Small intestine (tissue), 7 donors: Measurements from ENCODE around the gene NIP7. TPM values are rescaled to one million over a fixed set of nuclear protein-coding genes. Genes with fewer than 3 reads are reported as not detected.

Source experiments
- DNase-seq, 2 donors: peaks; one replicate each; pipeline versions ENCODE4 v3.0.0 to v3.0.0-alpha.2; 2013
- FAIRE-seq: peaks from 2 replicates; lab custom pipeline; 2012; peaks lifted over from hg19 to GRCh38; lab: Jason Lieb, UNC
- H3K27ac ChIP-seq, 3 donors: one replicate each; pipeline ENCODE4 v1.5.1; 2013; ENCODE audit warnings: low read length in 2 of 3, mild to moderate bottlenecking in 2 of 3, control low read depth in 1 of 3, inconsistent platforms in 1 of 3, low read depth in 1 of 3, moderate library complexity in 1 of 3
- H3K27me3 ChIP-seq, 3 donors: one replicate each; pipeline ENCODE4 v1.6.1; 2013; ENCODE audit warnings: low read length in 3 of 3, inconsistent platforms in 1 of 3; ENCODE audit not compliant: control insufficient read depth in 3 of 3, insufficient read depth in 3 of 3
- H3K36me3 ChIP-seq, 3 donors: one replicate each; pipeline ENCODE4 v1.6.1; 2013; ENCODE audit warnings: low read length in 3 of 3, inconsistent platforms in 1 of 3, low read depth in 1 of 3, mild to moderate bottlenecking in 1 of 3, moderate library complexity in 1 of 3; ENCODE audit not compliant: control insufficient read depth in 3 of 3, insufficient read depth in 2 of 3
- H3K4me1 ChIP-seq, 3 donors: one replicate each; pipeline ENCODE4 v1.6.1; 2013; ENCODE audit warnings: low read length in 2 of 3, inconsistent platforms in 1 of 3, low read depth in 1 of 3, mild to moderate bottlenecking in 1 of 3, moderate library complexity in 1 of 3; ENCODE audit not compliant: control insufficient read depth in 3 of 3, insufficient read depth in 2 of 3
- H3K4me3 ChIP-seq, 3 donors: one replicate each; pipeline ENCODE4 v1.5.1; 2013; ENCODE audit warnings: low read length in 3 of 3, control low read depth in 1 of 3, inconsistent platforms in 1 of 3, low read depth in 1 of 3, mild to moderate bottlenecking in 1 of 3, moderate library complexity in 1 of 3
- H3K9me3 ChIP-seq, 2 donors: one replicate each; pipeline ENCODE4 v1.6.1; 2013; ENCODE audit warnings: low read depth in 1 of 2, low read length in 1 of 2; ENCODE audit not compliant: control insufficient read depth in 2 of 2, insufficient read depth in 1 of 2
- WGBS, 3 donors: extraction: QIAGEN DNeasy Blood & Tissue Kit; methylation state at CpG; one replicate each; pipeline ENCODE4 v1.1.7; 2013; 5-methylcytosine and 5-hydroxymethylcytosine counted together
- polyA plus RNA-seq, 4 donors: library from polyadenylated mRNA; stranded (reverse) in 3 of 4; unstranded in 1 of 4; fragments of 200-250 nt in 3 of 4; fragments of 120-200 nt in 1 of 4; gene quantifications; one replicate each; pipeline versions ENCODE4 v1.2.1 to v1.2.3, GENCODE V29; 2013
- donor health status: healthy with polysubstance abuse.
- donor health status: control.
- donor health status: control.
- donor health status: Bipolar disorder and iron deficiency.
- donor health status: healthy.

The NIP7 gene
- polyA plus RNA-seq, 4 donors: 15.1 to 23.4 (median 15.8) TPM

GRCh38 chr16:69301861-69302260 is 37.7 kb upstream of the NIP7 start:
- DNase-seq (no peak), FAIRE-seq (no peak)
- 88 to 96% (median 94%) methylated on average over 4 of the region's 4 CpGs for WGBS, 3 donors
- peaks cover 8 to 12% (median 10%) of the 10 kb centered on the region in 3 donors for H3K36me3 ChIP-seq
- H3K9me3 ChIP-seq: no peaks in the 10 kb centered on the region
- no peaks in the 10 kb centered on the region for H3K4me1 ChIP-seq
- H3K27me3 ChIP-seq: no peaks in the 10 kb centered on the region
- no peak overlapping the region for H3K4me3 ChIP-seq
- no peak overlapping the region for H3K27ac ChIP-seq

GRCh38 chr16:69302301-69302700 is 37.3 kb upstream of the NIP7 start:
- 95 to 96% (median 96%) methylated on average over 4 of the region's 4 CpGs for WGBS, 3 donors
- Histone ChIP-seq H3K27ac (no peak overlapping the region), H3K27me3 (no peaks in the 10 kb centered on the region), H3K9me3 (no peaks in the 10 kb centered on the region), H3K4me1 (no peaks in the 10 kb centered on the region), H3K4me3 (no peak overlapping the region), H3K36me3 (peaks cover 8 to 12% (median 10%) of the 10 kb centered on the region in 3 donors)
- DNase-seq (no peak), FAIRE-seq (no peak)

- peaks cover 3 to 7% (median 4%) of the 10 kb centered on the region in 3 donors for H3K36me3 ChIP-seq
- no peaks in the 10 kb centered on the region for H3K4me1 ChIP-seq
- H3K9me3 ChIP-seq: no peaks in the 10 kb centered on the region
- no peak overlapping the region for H3K4me3 ChIP-seq
- DNase-seq (no peak), FAIRE-seq (no peak)
- H3K27ac ChIP-seq: no peak overlapping the region
- no peaks in the 10 kb centered on the region for H3K27me3 ChIP-seq
- 73 to 89% (median 88%) methylated on average over 1 of the region's 1 CpG for WGBS, 3 donors
These were observed 33.5 kb upstream of the NIP7 start for GRCh38 chr16:69306031-69306430.

GRCh38 chr16:69307091-69307490 is 32.5 kb upstream of the NIP7 start:
- 75 to 80% (median 76%) methylated on average over 1 of the region's 1 CpG for WGBS, 3 donors
- no peak for FAIRE-seq

GRCh38 chr16:69307856-69308255 is 31.7 kb upstream of the NIP7 start:
- FAIRE-seq (no peak), DNase-seq (no peak)
- peaks cover 0 to 4% (median 3%) of the 10 kb centered on the region in 3 donors for H3K4me1 ChIP-seq
- no peak overlapping the region for H3K27ac ChIP-seq
- no peaks in the 10 kb centered on the region for H3K9me3 ChIP-seq
- no peaks in the 10 kb centered on the region for H3K27me3 ChIP-seq
- WGBS, 3 donors: 90 to 98% (median 91%) methylated on average over 2 of the region's 2 CpGs
- no peak overlapping the region for H3K4me3 ChIP-seq
- peaks cover 0 to 2% (median under 1%) of the 10 kb centered on the region in 3 donors for H3K36me3 ChIP-seq

More at GRCh38 chr16:69307091-69307490, 32.5 kb upstream of the NIP7 start:
- peaks cover 0 to 2% (median 0%) of the 10 kb centered on the region in 3 donors for H3K36me3 ChIP-seq
- no peaks in the 10 kb centered on the region for H3K27me3 ChIP-seq
- DNase-seq: no peak
- H3K4me1 ChIP-seq: peaks cover 0 to under 1% (median under 1%) of the 10 kb centered on the region in 3 donors
- no peaks in the 10 kb centered on the region for H3K9me3 ChIP-seq
- H3K27ac ChIP-seq: no peak overlapping the region
- H3K4me3 ChIP-seq: no peak overlapping the region

GRCh38 chr16:69309316-69309715 is 30.3 kb upstream of the NIP7 start:
- H3K36me3 ChIP-seq: peaks cover 0 to 13% (median 2%) of the 10 kb centered on the region in 3 donors
- 85 to 94% (median 92%) methylated on average over 12 of the region's 12 CpGs for WGBS, 3 donors
- DNase-seq (no peak), FAIRE-seq (no peak)
- no peak overlapping the region for H3K4me3 ChIP-seq
- no peaks in the 10 kb centered on the region for H3K27me3 ChIP-seq
- no peaks in the 10 kb centered on the region for H3K9me3 ChIP-seq
- H3K4me1 ChIP-seq: peaks cover 0 to 4% (median 3%) of the 10 kb centered on the region in 3 donors
- no peak overlapping the region for H3K27ac ChIP-seq

- 8 to 9% (median 8%) methylated on average over 59 to 70 of the region's 70 CpGs for WGBS, 3 donors
- Histone ChIP-seq H3K36me3 (peaks cover 0 to 28% (median 2%) of the 10 kb centered on the region in 3 donors), H3K4me1 (peaks cover 0 to 4% (median 3%) of the 10 kb centered on the region in 3 donors), H3K9me3 (no peaks in the 10 kb centered on the region), H3K4me3 (peak within 1 kb of the TSS; percentile 77 to 95 (median 84)), H3K27ac (peak within 1 kb of the TSS; percentile 68 to 93 (median 86)), H3K27me3 (no peaks in the 10 kb centered on the region)
- DNase-seq (peak; percentile 97 to 99), FAIRE-seq (no peak)
These were observed 28.7 kb upstream of the NIP7 start, which contains the start of gene VPS4A for GRCh38 chr16:69310653-69311532. TSS of gene VPS4A (plus strand) at chr16:69311350. CDS start at chr16:69311512, 162 bp downstream.

- Histone ChIP-seq H3K27me3 (no peaks in the 10 kb centered on the region), H3K4me3 (peak overlapping the region; percentile 77 to 95 (median 84)), H3K27ac (peak overlapping the region; percentile 65 to 91 (median 86)), H3K9me3 (no peaks in the 10 kb centered on the region), H3K36me3 (peaks cover 4 to 37% (median 8%) of the 10 kb centered on the region in 3 donors), H3K4me1 (peaks cover 0 to 4% (median 3%) of the 10 kb centered on the region in 3 donors)
- DNase-seq (peak in 1 of 2 donors; percentile 44), FAIRE-seq (no peak)
- 1% methylated on average over 26 to 59 of the region's 59 CpGs for WGBS, 3 donors
These were observed 27.8 kb upstream of the NIP7 start for GRCh38 chr16:69311533-69312387.
